GM19372 (cell line): ENCODE results near the gene AP5Z1.
"Not testable (repeated sequence)": the region's sequence is repeated elsewhere in the genome, so short reads cannot be mapped to it uniquely, and the experiment has no call there.

ENCODE experiments used
- ATAC-seq: cut with Tn5 transposase; IDR thresholded peaks from one replicate; pipeline ENCODE4 v1.9.1; 2021; ENCODE audit warnings: mild to moderate bottlenecking, low read depth, moderate library complexity; ENCODE audit not compliant: unreplicated experiment

AP5Z1 gene

GRCh38 chr7:4785371-4785770 lies 9.9 kb downstream of the AP5Z1 start:
- ATAC-seq: no peak

- no peak for ATAC-seq
These were observed 10.6 kb downstream of the AP5Z1 start for GRCh38 chr7:4786015-4786414.

- ATAC-seq: no peak
These were observed 12.1 kb downstream of the AP5Z1 start for GRCh38 chr7:4787541-4787940.

GRCh38 chr7:4787947-4788626 lies 12.7 kb downstream of the AP5Z1 start:
- no peak for ATAC-seq

GRCh38 chr7:4788627-4789189 lies 13.3 kb downstream of the AP5Z1 start:
- no peak for ATAC-seq

- ATAC-seq: no peak
These were observed 14.0 kb downstream of the AP5Z1 start for GRCh38 chr7:4789194-4790077.

GRCh38 chr7:4790078-4790465 lies 14.6 kb downstream of the AP5Z1 start:
- ATAC-seq: no peak

- ATAC-seq: no peak
These were observed 15.1 kb downstream of the AP5Z1 start for GRCh38 chr7:4790516-4790991.

- no peak for ATAC-seq
These were observed 15.8 kb downstream of the AP5Z1 start for GRCh38 chr7:4791101-4791737.

GRCh38 chr7:4791738-4792536 lies 16.5 kb downstream of the AP5Z1 start:
- no peak for ATAC-seq

GRCh38 chr7:4792537-4793126 lies 17.2 kb downstream of the AP5Z1 start:
- ATAC-seq: no peak

GRCh38 chr7:4793385-4793993 lies 18.1 kb downstream of the AP5Z1 start:
- not testable (repeated sequence) for ATAC-seq

GRCh38 chr7:4794171-4794570 lies 18.7 kb downstream of the AP5Z1 start:
- ATAC-seq: not testable (repeated sequence)

- no peak for ATAC-seq
These were observed 19.3 kb downstream of the AP5Z1 start for GRCh38 chr7:4794591-4795350.

- no peak for ATAC-seq
These were observed 21.0 kb downstream of the AP5Z1 start for GRCh38 chr7:4796453-4796852.

- ATAC-seq: peak; percentile 66
These were observed 22.7 kb downstream of the AP5Z1 start for GRCh38 chr7:4797858-4798705.

GRCh38 chr7:4798706-4799235 lies 23.3 kb downstream of the AP5Z1 start:
- no peak for ATAC-seq
